K562 (cell line): Measurements from ENCODE around the gene ZP1. TPM values are rescaled to one million over a fixed set of nuclear protein-coding genes. Genes with fewer than 3 reads are reported as not detected.
A peak's percentile ranks its signal among the peaks of the same experiment; 100 is the strongest.

Experiments used
- ARID1B ChIP-seq: fragments of 450-650 bp; IDR thresholded peaks from 2 replicates; pipeline ENCODE4 v1.6.1; 2016; ENCODE audit warnings: antibody characterized with exemption, mild to moderate bottlenecking, inconsistent platforms
- ARID3A ChIP-seq: IDR thresholded peaks from 2 replicates; pipeline ENCODE4 v1.6.1; 2012; ENCODE audit warnings: low read depth, low read length, improper control_type of control experiment, borderline replicate concordance
- CBFA2T3 ChIP-seq: fragments of 450-650 bp; IDR thresholded peaks from 2 replicates; pipeline ENCODE4 v1.6.1; 2017
- DPF2 ChIP-seq: fragments of 450-650 bp; IDR thresholded peaks from 2 replicates; pipeline ENCODE4 v1.6.1; 2016
- GATA2 ChIP-seq: sonication (generic); formaldehyde crosslinking; IDR thresholded peaks from 2 replicates; pipeline ENCODE4 v1.4.0; 2020; ENCODE audit warnings: mild to moderate bottlenecking, missing genetic modification reagents
- MEIS2 ChIP-seq: fragments of 450-650 bp; IDR thresholded peaks from 2 replicates; pipeline ENCODE4 v1.6.1; 2014; ENCODE audit warnings: mild to moderate bottlenecking; ENCODE audit not compliant: partially characterized antibody
- POLR2AphosphoS5 ChIP-seq: IDR thresholded peaks from 2 replicates; pipeline ENCODE4 v1.6.1; 2011; ENCODE audit warnings: mild to moderate bottlenecking, low read depth, low read length, moderate library complexity; ENCODE audit not compliant: control insufficient read depth, insufficient read depth
- TCF15 ChIP-seq: fragments of 250-450 bp; sonication (Bioruptor Pico); IDR thresholded peaks from 2 replicates; pipeline ENCODE4 v1.8.0; 2022; ENCODE audit warnings: moderate library complexity, mild to moderate bottlenecking, inconsistent platforms
- ZNF263 ChIP-seq: sonication (generic); formaldehyde crosslinking; IDR thresholded peaks from 2 replicates; pipeline ENCODE4 v1.8.0; 2022; ENCODE audit warnings: mild to moderate bottlenecking, missing genetic modification reagents, borderline replicate concordance
- ZNF830 ChIP-seq: fragments of 250-450 bp; sonication (Bioruptor Pico); IDR thresholded peaks from 2 replicates; pipeline ENCODE4 v1.5.0; 2021; ENCODE audit warnings: mild to moderate bottlenecking
- polyA plus RNA-seq, 8 experiments: library from polyadenylated mRNA; depleted of rRNA in 4 of 8; stranded (reverse) in 5 of 8; unstranded in 3 of 8; fragments of >200 nt; fragmentation: Nextera tagmentation in 2 of 8; fragmentation: Illumina TruSeq in 1 of 8; extraction: Ambion mirVana in 2 of 8; extraction: Trizol in 1 of 8; gene quantifications; 2 replicates each; pipeline versions ENCODE4 v1.2.1 to v1.2.3, GENCODE V29; 2011 to 2014; ENCODE audit warnings: inconsistent platforms in 1 of 8, missing spikeins in 1 of 8
- total RNA-seq, 7 experiments: library from RNA; depleted of rRNA in 6 of 7; stranded (reverse); fragments of >200 nt in 6 of 7; fragmentation: Illumina TruSeq in 2 of 7; extraction: Trizol in 2 of 7; gene quantifications; 2 replicates each; pipeline versions ENCODE4 v1.2.1 to v1.2.3, GENCODE V29; 2011 to 2021; ENCODE audit warnings: low replicate concordance in 1 of 7

Gene ZP1
- total and polyA plus RNA-seq, 9 of the 15 experiments (the other 6 are each of a cell fraction or from before 2014, with no cell fraction given) = 0.11 to 0.15 TPM; not detected in 7

DNA sequence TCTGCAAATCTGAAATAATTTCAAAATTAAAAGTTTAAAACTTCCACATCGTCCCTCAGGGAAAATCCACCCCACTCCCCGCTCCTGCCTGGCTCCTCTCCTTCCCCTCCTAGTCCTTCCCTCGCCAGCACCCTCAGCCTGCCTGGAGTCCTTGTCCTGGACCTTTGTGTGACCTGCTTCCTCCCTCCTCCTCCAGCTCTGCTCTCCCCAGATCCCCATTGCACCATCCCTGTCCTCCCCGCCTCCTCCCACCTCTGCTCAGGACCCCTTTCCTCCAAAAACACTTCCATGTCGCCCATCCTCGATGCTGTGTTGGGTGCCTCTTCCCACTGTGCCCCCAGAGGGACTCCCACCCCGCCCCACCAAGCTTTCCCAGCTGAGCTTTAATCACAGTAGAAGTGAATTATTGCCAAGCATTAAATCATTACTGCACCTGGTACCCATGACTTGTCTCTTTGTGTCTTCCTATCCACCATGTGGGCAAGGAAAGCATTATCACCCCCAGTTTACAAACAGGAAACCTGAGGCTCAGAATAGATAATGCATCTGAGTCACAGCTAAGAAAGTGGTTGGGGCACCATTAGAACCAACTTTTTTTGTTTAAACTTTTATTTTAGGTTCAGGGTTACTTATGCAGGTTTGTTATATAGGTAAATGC is 2.4 kb upstream of the ZP1 start (continued):
- no peak for TF ChIP-seq TCF15
- no peak for TF ChIP-seq DPF2
- peak; percentile 52; the same call in 1 of the 2 replicates for TF ChIP-seq ARID1B
- TF ChIP-seq GATA2 = 0 out of 2 replicates have a peak, but pooled peaks have one; percentile 35
- no peak for TF ChIP-seq ZNF830 (CRISPR knock-in tag)
- TF ChIP-seq ARID3A = no peak
- peak; percentile 72 for TF ChIP-seq CBFA2T3
- peak; percentile 48; the same call in 1 of the 2 replicates for TF ChIP-seq ZNF263 (CRISPR knock-in tag)
- 0 out of 2 replicates have a peak, but pooled peaks have one; percentile 37 for TF ChIP-seq POLR2AphosphoS5
- TF ChIP-seq MEIS2 = peak; percentile 52
- TF ChIP-seq, all 486 proteins: peak for 15
